IMR-90 (cell line): ENCODE results near the gene IGF2R. TPM values are rescaled to one million over a fixed set of nuclear protein-coding genes. Genes with fewer than 3 reads are reported as not detected.

Experiments
- ATAC-seq: fragments of 200-7000 bp; cut with Tn5 transposase; 2 replicates; pipeline ENCODE4 v1.9.1; 2020; ENCODE audit warnings: low read depth, mild to moderate bottlenecking, moderate library complexity
- BruUV-seq: library from RNA; stranded (reverse); fragments of 400-500 nt; replicated peaks from 2 replicates; lab custom pipeline; 2021; lab: Mats Ljungman, UMichigan
- CTCF ChIA-PET: fragments of 300-600 bp; formaldehyde crosslinking; extraction: SDS; loops from one replicate; lab custom pipeline; 2021; ENCODE audit warnings: antibody characterized with exemption; lab: Yijun Ruan, JAX
- POLR2A ChIA-PET: fragments of 300-600 bp; sonication (Branson Sonifier 250); formaldehyde crosslinking; loops from one replicate; lab custom pipeline; 2022; ENCODE audit warnings: antibody characterized with exemption; ENCODE audit not compliant: unreplicated experiment; lab: Charles Lee
- DNase-seq: peaks from one replicate; pipeline ENCODE4 v3.0.0; 2013
- H2AFZ ChIP-seq: replicated peaks from 2 replicates; pipeline ENCODE3; 2013; ENCODE audit warnings: low read length, mild to moderate bottlenecking; ENCODE audit not compliant: poor library complexity
- H2AK5ac ChIP-seq: 2 replicates; pipeline ENCODE4 v1.6.1; 2013; ENCODE audit warnings: low read depth, low read length, inconsistent platforms
- H2AK9ac ChIP-seq: replicated peaks from 2 replicates; pipeline ENCODE3; 2013; ENCODE audit warnings: mild to moderate bottlenecking, low read depth, low read length, moderate library complexity; ENCODE audit not compliant: poor library complexity
- H2BK120ac ChIP-seq: 2 replicates; pipeline ENCODE4 v1.6.1; 2013; ENCODE audit warnings: low read depth, low read length, inconsistent platforms
- H2BK15ac ChIP-seq: 3 replicates; pipeline ENCODE4 v1.6.1; 2013; ENCODE audit warnings: low read depth, low read length, inconsistent platforms
- H2BK20ac ChIP-seq: 2 replicates; pipeline ENCODE4 v1.6.1; 2013; ENCODE audit warnings: low read depth, mild to moderate bottlenecking, inconsistent platforms, low read length, moderate library complexity
- H2BK5ac ChIP-seq: 2 replicates; pipeline ENCODE4 v1.6.1; 2013; ENCODE audit warnings: mild to moderate bottlenecking, low read depth, low read length, inconsistent platforms; ENCODE audit not compliant: poor library complexity, severe bottlenecking
- H3K14ac ChIP-seq: replicated peaks from 2 replicates; pipeline ENCODE4 v1.6.1; 2013; ENCODE audit warnings: low read depth, low read length, inconsistent platforms
- H3K18ac ChIP-seq: 2 replicates; pipeline ENCODE4 v1.6.1; 2013; ENCODE audit warnings: low read depth, low read length, control low read depth
- H3K23ac ChIP-seq: 2 replicates; pipeline ENCODE4 v1.6.1; 2013; ENCODE audit warnings: low read depth, low read length, inconsistent platforms
- H3K27ac ChIP-seq: 2 replicates; pipeline ENCODE4 v1.5.1; 2013; ENCODE audit warnings: mild to moderate bottlenecking, control low read depth, low read length; ENCODE audit not compliant: insufficient read depth
- H3K27me3 ChIP-seq: 2 replicates; pipeline ENCODE4 v1.6.1; 2013; ENCODE audit warnings: low read length; ENCODE audit not compliant: control insufficient read depth, insufficient read depth
- H3K36me3 ChIP-seq: 2 replicates; pipeline ENCODE4 v1.6.1; 2013; ENCODE audit warnings: low read length, mixed read lengths; ENCODE audit not compliant: control insufficient read depth, insufficient read depth
- H3K4ac ChIP-seq: 2 replicates; pipeline ENCODE4 v1.6.1; 2013; ENCODE audit warnings: low read depth, low read length, inconsistent platforms
- H3K4me1 ChIP-seq: 2 replicates; pipeline ENCODE4 v1.6.1; 2013; ENCODE audit warnings: low read length, mixed read lengths; ENCODE audit not compliant: control insufficient read depth, insufficient read depth
- H3K4me2 ChIP-seq: 2 replicates; pipeline ENCODE4 v1.6.1; 2013; ENCODE audit warnings: low read depth, mild to moderate bottlenecking, control low read depth, low read length, moderate library complexity
- H3K4me3 ChIP-seq: 2 replicates; pipeline ENCODE4 v1.5.1; 2013; ENCODE audit warnings: low read depth, mild to moderate bottlenecking, control low read depth, low read length, moderate library complexity; ENCODE audit not compliant: insufficient read depth
- H3K56ac ChIP-seq: 2 replicates; pipeline ENCODE4 v1.6.1; 2013; ENCODE audit warnings: low read length, inconsistent platforms; ENCODE audit not compliant: insufficient read depth; ENCODE audit errors: extremely low read depth
- H3K79me1 ChIP-seq, 2 experiments: 2 replicates each; pipeline ENCODE4 v1.6.1; 2013; ENCODE audit warnings: low read length in 2 of 2, inconsistent platforms in 1 of 2, low read depth in 1 of 2
- H3K9ac ChIP-seq: 2 replicates; pipeline ENCODE4 v1.6.1; 2013; ENCODE audit warnings: low read depth, low read length, control low read depth
- H3K9me1 ChIP-seq: 2 replicates; pipeline ENCODE4 v1.6.1; 2013; ENCODE audit warnings: low read length, inconsistent platforms; ENCODE audit not compliant: insufficient read depth
- H3K9me3 ChIP-seq: 2 replicates; pipeline ENCODE4 v1.6.1; 2013; ENCODE audit warnings: low read length; ENCODE audit not compliant: control insufficient read depth, insufficient read depth
- H4K20me1 ChIP-seq: 2 replicates; pipeline ENCODE4 v1.6.1; 2013; ENCODE audit warnings: low read length, inconsistent platforms; ENCODE audit not compliant: insufficient read depth
- H4K5ac ChIP-seq: 2 replicates; pipeline ENCODE4 v1.6.1; 2013; ENCODE audit warnings: mild to moderate bottlenecking, low read depth, low read length, control low read depth
- H4K8ac ChIP-seq, 2 experiments: 2 replicates each; pipeline ENCODE4 v1.6.1; 2013; ENCODE audit warnings: low read depth in 2 of 2, low read length in 2 of 2, control low read depth in 1 of 2, inconsistent platforms in 1 of 2
- H4K91ac ChIP-seq: 2 replicates; pipeline ENCODE4 v1.6.1; 2013; ENCODE audit warnings: low read depth, low read length, inconsistent platforms; ENCODE audit not compliant: insufficient read depth
- BHLHE40 ChIP-seq: fragments of 150-350 bp; IDR thresholded peaks from 2 replicates; pipeline ENCODE4 v1.6.1; 2016; ENCODE audit warnings: mild to moderate bottlenecking, low read depth, low read length
- CEBPB ChIP-seq: IDR thresholded peaks from 2 replicates; pipeline ENCODE4 v1.6.1; 2012; ENCODE audit warnings: low read depth, low read length, improper control_type of control experiment
- CHD1 ChIP-seq: IDR thresholded peaks from 2 replicates; pipeline ENCODE4 v1.6.1; 2012; ENCODE audit warnings: low read depth, low read length, improper control_type of control experiment
- FOS ChIP-seq: fragments of 150-350 bp; IDR thresholded peaks from 2 replicates; pipeline ENCODE4 v1.6.1; 2016; ENCODE audit warnings: low read depth, low read length
- MXI1 ChIP-seq: IDR thresholded peaks from 2 replicates; pipeline ENCODE4 v1.6.1; 2012; ENCODE audit warnings: low read depth, mild to moderate bottlenecking, low read length, moderate library complexity, borderline replicate concordance
- NFE2L2 ChIP-seq: fragments of 150-350 bp; IDR thresholded peaks from 2 replicates; pipeline ENCODE4 v1.6.1; 2016; ENCODE audit warnings: low read depth, mild to moderate bottlenecking, low read length
- POLR2A ChIP-seq: IDR thresholded peaks from 2 replicates; pipeline ENCODE4 v1.6.1; 2012; ENCODE audit warnings: mild to moderate bottlenecking, low read depth, low read length
- RAD21 ChIP-seq: IDR thresholded peaks from 2 replicates; pipeline ENCODE4 v1.6.1; 2012; ENCODE audit warnings: low read length, improper control_type of control experiment
- RCOR1 ChIP-seq: IDR thresholded peaks from 2 replicates; pipeline ENCODE4 v1.6.1; 2012; ENCODE audit warnings: mild to moderate bottlenecking, low read length, improper control_type of control experiment; ENCODE audit not compliant: insufficient replicate concordance
- RFX5 ChIP-seq: IDR thresholded peaks from 2 replicates; pipeline ENCODE4 v1.8.0; 2012; ENCODE audit warnings: low read depth, mild to moderate bottlenecking, low read length, moderate library complexity
- SMC3 ChIP-seq: fragments of 150-350 bp; IDR thresholded peaks from 2 replicates; pipeline ENCODE4 v1.6.1; 2016; ENCODE audit warnings: low read depth, mild to moderate bottlenecking, antibody characterized with exemption, low read length, moderate library complexity
- USF2 ChIP-seq: fragments of 150-350 bp; IDR thresholded peaks from 2 replicates; pipeline ENCODE4 v1.6.1; 2017; ENCODE audit warnings: mild to moderate bottlenecking, antibody characterized with exemption, low read length, low read depth
- WGBS, 2 experiments: methylation state at CpG; one replicate each; pipeline versions ENCODE4 v1.1.5 to v1.1.7; 2013; ENCODE audit warnings: missing lambda C conversion rate in 2 of 2; ENCODE audit not compliant: insufficient read length in 1 of 2; ENCODE audit errors: extremely low coverage in 2 of 2; 5-methylcytosine and 5-hydroxymethylcytosine counted together
- dilution Hi-C: fragments of 300-500 bp; cut with HindIII; formaldehyde crosslinking; loops from one replicate; pipeline ENCODE4 v1.14.3; 2018; ENCODE audit warnings: low sequenced_read_pairs; ENCODE audit not compliant: unreplicated experiment
- in situ Hi-C: fragments of 300-500 bp; cut with MboI; formaldehyde crosslinking; loops from 3 replicates; pipeline ENCODE4 v1.14.3; 2019; ENCODE audit warnings: low sequenced_read_pairs, inconsistent platforms, mixed read lengths
- intact Hi-C: fragments of 100-400 bp; cut with micrococcal nuclease; formaldehyde crosslinking; loops from 2 replicates; pipeline ENCODE4 v1.10.0; 2022
- polyA plus RNA-seq, 3 experiments: library from polyadenylated mRNA; depleted of rRNA; stranded (reverse); fragments of >200 nt; gene quantifications; 2 replicates each; pipeline ENCODE4 v1.2.3, GENCODE V29; 2012; ENCODE audit warnings: low replicate concordance in 1 of 3
- total RNA-seq: library from RNA; depleted of rRNA; stranded (reverse); fragments of >200 nt; gene quantifications from 2 replicates; pipeline ENCODE4 v1.2.3, GENCODE V29; 2012
- TF ChIP-seq, protein P1 (sequence below): conservative IDR thresholded peaks from 2 replicates; pipeline ENCODE4 v1.5.1; 2012; ENCODE audit warnings: mild to moderate bottlenecking, low read depth, low read length, improper control_type of control experiment
- TF ChIP-seq, protein P2 (sequence below): fragments of 150-350 bp; IDR thresholded peaks from 2 replicates; pipeline ENCODE4 v1.6.1; 2016; ENCODE audit warnings: low read depth, mild to moderate bottlenecking, low read length, moderate library complexity, borderline replicate concordance

Gene IGF2R
- total and polyA plus RNA-seq, 2 of the 4 experiments (the other 2 are of a cell fraction), result 33.2 to 41.4 TPM

GRCh38 chr6:160121981-160122380 is 153.1 kb downstream of the IGF2R start:
- Histone ChIP-seq H4K8ac (no peak overlapping the region), H4K20me1 (no peaks in the 10 kb centered on the region), H3K14ac (no peak overlapping the region), H3K9me1 (no peaks in the 10 kb centered on the region; the same call in 1 of the 2 replicates), H3K27ac (no peak overlapping the region), H3K9me3 (no peaks in the 10 kb centered on the region; the same call in 1 of the 2 replicates), H3K36me3 (no peaks in the 10 kb centered on the region), H2AFZ (no peak overlapping the region), H4K91ac (no peak overlapping the region), H2BK20ac (no peak overlapping the region), H2AK5ac (no peak overlapping the region), H3K4me3 (no peak overlapping the region), H3K4me2 (no peak overlapping the region), H3K9ac (no peak overlapping the region), H2BK120ac (no peak overlapping the region), H3K27me3 (no peaks in the 10 kb centered on the region), H2BK15ac (no peak overlapping the region), H2AK9ac (no peak overlapping the region), H3K18ac (no peak overlapping the region), H3K4ac (no peak overlapping the region), H3K79me1 (no peaks in the 10 kb centered on the region), H2BK5ac (no peak overlapping the region), H4K5ac (no peak overlapping the region), H3K23ac (no peak overlapping the region), H3K56ac (no peak overlapping the region), H3K4me1 (no peaks in the 10 kb centered on the region)
- intact Hi-C loops, result no loop called here
- CTCF ChIA-PET, result interaction anchor here (0.7 kb wide), 1 partner anchor 16 kb away, joined by 3 read pairs; no protein-coding TSS in a partner anchor
- in situ Hi-C loops, result no loop called here
- dilution Hi-C loops, result no loop called here
- BruUV-seq, result no TSS peak
- ATAC-seq (no peak), DNase-seq (no peak)
- POLR2A ChIA-PET, result no interaction called here
- TF ChIP-seq RAD21, result no peak
- TF ChIP-seq POLR2A, result no peak
- no peak for TF ChIP-seq RFX5
- TF ChIP-seq MXI1, result no peak
- no peak for TF ChIP-seq BHLHE40
- TF ChIP-seq, protein P1, sequence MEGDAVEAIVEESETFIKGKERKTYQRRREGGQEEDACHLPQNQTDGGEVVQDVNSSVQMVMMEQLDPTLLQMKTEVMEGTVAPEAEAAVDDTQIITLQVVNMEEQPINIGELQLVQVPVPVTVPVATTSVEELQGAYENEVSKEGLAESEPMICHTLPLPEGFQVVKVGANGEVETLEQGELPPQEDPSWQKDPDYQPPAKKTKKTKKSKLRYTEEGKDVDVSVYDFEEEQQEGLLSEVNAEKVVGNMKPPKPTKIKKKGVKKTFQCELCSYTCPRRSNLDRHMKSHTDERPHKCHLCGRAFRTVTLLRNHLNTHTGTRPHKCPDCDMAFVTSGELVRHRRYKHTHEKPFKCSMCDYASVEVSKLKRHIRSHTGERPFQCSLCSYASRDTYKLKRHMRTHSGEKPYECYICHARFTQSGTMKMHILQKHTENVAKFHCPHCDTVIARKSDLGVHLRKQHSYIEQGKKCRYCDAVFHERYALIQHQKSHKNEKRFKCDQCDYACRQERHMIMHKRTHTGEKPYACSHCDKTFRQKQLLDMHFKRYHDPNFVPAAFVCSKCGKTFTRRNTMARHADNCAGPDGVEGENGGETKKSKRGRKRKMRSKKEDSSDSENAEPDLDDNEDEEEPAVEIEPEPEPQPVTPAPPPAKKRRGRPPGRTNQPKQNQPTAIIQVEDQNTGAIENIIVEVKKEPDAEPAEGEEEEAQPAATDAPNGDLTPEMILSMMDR, result no peak
- no peak for TF ChIP-seq FOS
- TF ChIP-seq RCOR1, result no peak
- no peak for TF ChIP-seq CHD1
- TF ChIP-seq USF2, result no peak
- TF ChIP-seq, protein P2, sequence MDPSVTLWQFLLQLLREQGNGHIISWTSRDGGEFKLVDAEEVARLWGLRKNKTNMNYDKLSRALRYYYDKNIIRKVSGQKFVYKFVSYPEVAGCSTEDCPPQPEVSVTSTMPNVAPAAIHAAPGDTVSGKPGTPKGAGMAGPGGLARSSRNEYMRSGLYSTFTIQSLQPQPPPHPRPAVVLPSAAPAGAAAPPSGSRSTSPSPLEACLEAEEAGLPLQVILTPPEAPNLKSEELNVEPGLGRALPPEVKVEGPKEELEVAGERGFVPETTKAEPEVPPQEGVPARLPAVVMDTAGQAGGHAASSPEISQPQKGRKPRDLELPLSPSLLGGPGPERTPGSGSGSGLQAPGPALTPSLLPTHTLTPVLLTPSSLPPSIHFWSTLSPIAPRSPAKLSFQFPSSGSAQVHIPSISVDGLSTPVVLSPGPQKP, result no peak
- no peak for TF ChIP-seq SMC3
- no peak for TF ChIP-seq NFE2L2
- TF ChIP-seq CEBPB, result no peak
- 86% methylated on average over 3 of the region's 14 CpGs; no CpG with 5 or more reads in 1 of the 2 experiments for WGBS, 2 experiments
